Hematopoietic multipotent progenitor cell (in vitro differentiated cells): ENCODE measurements around the gene CCS. TPM values are rescaled to one million over a fixed set of nuclear protein-coding genes. Genes with fewer than 3 reads are reported as not detected.
"Not testable (repeated sequence)": the region's sequence is repeated elsewhere in the genome, so short reads cannot be mapped to it uniquely, and the experiment has no call there.

Experiments used
- DNase-seq, 3 donors: peaks; one replicate each; pipeline ENCODE4 v3.0.0-alpha.2; 2011 to 2015; ENCODE audit warnings: low read depth in 2 of 3, low spot score in 2 of 3
- total RNA-seq: library from RNA; depleted of rRNA; stranded (reverse); fragments of >200 nt; gene quantifications from one replicate; pipeline ENCODE4 v1.2.3, GENCODE V29; 2012

Gene CCS, protein sequence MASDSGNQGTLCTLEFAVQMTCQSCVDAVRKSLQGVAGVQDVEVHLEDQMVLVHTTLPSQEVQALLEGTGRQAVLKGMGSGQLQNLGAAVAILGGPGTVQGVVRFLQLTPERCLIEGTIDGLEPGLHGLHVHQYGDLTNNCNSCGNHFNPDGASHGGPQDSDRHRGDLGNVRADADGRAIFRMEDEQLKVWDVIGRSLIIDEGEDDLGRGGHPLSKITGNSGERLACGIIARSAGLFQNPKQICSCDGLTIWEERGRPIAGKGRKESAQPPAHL
- 103 TPM for total RNA-seq

DNA sequence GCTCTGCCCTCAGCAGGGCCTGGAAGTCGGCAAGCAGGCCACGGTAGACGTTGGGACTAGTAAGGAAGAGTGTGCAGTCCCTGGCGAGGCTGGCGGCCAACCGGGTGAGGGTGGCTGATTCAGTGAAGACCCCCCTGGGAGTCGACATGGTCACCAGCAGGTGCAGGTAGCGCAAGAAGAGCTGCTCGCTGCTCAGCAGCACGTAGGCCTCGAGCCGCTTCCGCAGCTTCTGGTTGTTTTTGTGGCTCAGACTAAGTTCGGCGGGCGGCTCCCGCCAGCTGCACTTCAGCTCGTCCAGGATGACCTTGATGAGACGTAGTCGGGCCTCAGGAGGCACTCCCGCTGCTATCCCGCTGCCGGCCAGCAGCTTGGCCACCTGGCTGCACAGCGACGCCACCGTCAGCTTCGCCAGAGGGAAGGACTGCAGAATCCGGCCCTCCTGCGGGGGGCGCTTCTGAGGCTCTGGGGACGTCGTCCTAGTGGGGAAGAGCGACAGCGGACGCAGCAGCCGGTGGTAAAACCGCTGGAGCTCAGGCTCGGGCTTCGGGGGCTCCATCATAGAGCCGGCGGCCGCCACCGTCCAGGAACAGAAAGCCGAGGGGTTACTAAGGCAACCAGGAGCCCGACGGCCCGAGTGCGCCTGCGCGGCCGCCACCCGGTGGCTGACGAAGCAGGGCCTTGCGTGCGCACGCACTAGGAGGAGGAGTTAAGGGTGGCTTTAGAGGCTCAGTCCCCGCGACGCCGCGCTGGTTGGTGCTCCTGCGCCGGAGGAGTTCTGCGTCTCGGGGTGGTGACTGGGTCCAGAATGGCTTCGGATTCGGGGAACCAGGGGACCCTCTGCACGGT lies at the start of gene CCS, which contains the start of gene CCDC87:
Gene CCS (plus strand): TSS at position 729 of the 846 bp plus-strand sequence. CDS start 77 bp downstream, at position 806.
Gene CCDC87 (minus strand): TSS at position 607 of the 846 bp plus-strand sequence. CDS start 48 bp downstream, at position 559.
- DNase-seq, result peak; percentile 96 to 98 (median 97)

DNA sequence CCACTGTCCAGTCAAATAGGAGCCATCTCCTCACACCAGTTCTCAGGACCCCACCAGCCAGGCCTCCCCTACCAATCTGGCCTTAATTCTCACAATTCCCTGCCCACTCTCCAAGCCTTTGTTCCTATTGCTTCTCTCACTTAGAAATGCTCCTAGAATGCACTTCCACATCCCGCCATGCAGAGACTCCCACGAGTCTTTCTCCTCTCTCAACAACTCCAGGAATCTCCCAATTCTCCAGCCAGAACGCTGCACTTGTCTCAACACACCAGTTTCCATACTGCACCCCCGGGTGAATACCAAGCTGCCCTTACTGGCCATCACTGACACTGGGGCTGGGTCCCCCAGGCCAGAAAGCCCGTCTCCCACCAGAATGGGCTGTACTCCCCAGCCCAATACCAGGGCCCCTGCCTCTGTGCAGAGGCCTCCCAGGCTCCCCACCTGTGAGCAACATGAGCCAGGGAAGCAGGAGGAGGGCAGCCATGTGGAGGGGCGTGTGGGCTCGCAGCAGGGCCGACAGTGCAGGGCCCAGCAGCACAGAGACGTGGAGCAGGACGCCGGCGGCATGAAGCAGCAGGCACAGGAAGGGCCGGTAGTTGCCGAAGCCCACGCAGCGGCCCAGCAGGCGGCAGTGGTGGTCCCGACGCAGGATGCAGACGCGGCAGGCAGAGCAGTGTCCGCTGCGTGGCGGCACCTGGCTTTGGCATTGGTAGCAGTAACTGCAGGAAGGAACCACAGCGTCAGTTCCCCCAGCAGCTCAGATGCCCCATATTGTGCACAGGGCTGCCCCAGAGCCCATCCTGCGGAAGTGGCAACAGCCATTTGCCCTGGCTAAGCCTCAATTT lies 49.5 kb upstream of the CCS start:
- DNase-seq, result peak; percentile 33 to 92 (median 91)

DNA sequence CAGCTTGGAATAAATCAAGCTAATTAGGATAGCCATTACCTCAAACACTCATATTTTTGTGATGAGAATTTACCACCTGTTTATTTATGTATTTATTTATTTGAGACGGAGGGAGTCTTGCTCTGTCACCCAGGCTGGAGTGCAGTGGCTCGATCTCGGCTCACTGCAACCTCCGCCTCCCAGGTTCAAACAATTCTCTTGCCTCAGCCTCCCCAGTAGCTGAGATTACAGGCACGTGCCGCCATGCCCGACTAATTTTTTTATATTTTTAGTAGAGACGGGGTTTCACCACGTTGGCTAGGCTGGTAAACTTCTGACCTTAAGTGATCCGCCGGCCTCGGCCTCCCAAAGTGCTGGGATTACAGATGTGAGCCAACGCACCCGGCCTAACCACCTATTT lies 48.0 kb upstream of the CCS start:
- DNase-seq, result not testable (repeated sequence)

DNA sequence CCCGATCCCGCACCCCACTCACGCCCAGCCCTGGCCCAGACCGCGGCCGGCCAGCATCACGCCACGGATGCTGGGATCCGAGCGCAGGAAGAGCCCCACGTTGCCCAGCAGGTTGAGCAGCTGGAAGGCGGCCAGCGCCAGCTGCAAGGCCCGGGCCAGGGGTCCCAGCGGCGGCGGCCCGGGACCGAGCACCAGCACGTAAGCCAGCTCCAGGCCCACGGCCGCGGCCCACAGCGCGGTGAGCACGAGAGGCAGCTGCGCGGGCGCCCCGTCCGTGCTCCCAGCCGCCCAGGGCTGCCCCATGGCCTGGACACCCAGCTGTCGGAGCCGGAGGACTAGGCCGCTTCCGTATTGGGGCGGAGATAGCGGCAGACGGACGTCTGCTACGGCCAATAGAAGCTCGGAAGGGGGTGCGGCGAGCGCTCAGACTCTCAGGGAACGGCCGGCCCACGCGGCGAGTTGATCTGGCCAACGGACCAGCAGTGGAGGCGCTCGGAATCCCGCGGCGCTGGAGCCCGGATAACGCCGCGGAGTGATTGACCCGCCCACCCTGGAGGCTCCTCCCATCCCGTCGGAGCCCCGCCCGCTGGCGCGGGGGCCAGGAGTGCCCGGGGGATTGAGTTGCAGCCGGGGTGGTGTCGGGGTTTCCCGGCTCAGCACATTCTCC lies 47.2 kb upstream of the CCS start, which contains the start of gene ZDHHC24:
Gene ZDHHC24 (minus strand): TSS at position 348 of the 667 bp plus-strand sequence. CDS start 45 bp downstream, at position 303.
- DNase-seq, result peak; percentile 65 to 94 (median 93)

DNA sequence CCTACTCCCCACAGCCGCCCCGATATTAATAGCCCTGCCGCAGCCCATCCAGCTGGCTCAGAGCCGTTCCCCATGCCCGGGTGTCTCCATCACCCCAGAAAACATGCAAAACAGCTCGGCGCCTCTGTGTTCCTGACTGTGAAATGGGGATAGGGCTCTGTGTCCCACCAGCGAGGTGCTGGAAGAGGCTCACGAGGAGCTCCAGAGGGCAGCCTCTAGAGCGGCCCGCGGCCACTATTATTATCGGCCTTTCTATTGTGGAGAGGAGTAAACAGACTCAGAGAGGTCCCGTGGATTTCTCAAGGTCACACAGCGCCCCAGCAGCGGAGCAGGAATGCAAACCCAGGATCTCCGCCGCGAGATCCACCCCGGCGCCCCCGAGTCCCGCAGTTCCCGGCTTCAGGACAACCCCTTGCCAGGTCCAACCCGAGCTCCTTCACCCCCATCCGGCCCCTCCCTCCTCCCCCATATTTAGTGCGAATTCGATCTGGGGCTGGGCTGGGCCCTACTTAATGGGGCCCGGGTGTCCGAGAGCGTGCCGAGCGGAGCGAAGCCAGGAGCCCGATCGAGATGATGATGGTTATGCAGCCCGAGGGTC lies 46.5 kb upstream of the CCS start, which contains the start of gene ACTN3:
Gene ACTN3 (plus strand): TSS at position 536 of the 598 bp plus-strand sequence. CDS start 35 bp downstream, at position 571.
- no peak for DNase-seq

DNA sequence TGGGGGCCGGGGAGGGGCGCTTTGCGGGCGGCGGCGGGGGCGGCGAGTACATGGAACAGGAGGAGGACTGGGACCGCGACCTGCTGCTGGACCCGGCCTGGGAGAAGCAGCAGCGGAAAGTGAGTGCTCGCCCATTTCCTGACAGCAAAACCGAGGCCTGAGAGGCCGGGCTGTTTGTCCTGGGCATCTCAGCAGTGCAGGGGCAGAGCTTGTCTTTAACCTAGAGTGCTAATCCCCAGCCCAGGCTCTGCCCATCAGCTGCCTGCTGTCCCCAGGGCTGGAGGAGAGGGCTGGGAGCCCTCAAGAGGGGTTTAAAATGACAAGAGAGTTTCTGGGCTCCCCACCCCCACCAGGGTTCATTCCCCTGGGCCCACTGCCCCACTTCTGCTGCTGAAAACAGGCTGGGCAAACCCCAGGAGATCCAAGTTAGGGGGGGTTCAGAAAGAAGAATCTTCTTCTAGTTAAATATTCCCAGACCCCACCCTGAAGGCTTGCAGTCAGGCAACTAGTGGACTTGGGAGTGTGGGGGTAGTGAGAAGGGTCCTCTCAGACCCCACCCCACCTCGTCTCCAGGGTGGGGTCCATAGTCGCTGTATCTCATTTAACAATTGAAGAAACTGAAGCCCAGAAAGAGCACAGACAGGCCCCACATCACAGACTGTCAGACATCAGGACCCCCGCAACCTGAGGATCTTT lies 45.9 kb upstream of the CCS start:
- DNase-seq, result no peak

DNA sequence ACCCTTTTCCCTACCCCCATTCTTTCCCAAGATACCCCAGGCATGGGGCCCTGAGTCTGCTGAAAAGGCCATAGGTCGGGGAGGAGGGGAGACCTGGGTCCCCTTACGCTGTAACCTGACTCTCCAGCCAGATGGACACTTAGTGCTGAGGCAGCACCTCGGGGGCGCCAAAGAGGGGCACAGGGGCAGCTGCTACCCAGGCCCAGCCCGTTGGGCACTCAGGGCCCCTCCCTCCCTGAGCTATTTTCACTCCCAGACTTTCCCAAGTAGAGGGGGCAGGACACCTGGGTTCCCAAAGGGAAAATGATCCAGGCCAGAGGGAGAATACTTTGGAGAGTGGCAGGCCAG lies 45.3 kb upstream of the CCS start:
- DNase-seq, result no peak

DNA sequence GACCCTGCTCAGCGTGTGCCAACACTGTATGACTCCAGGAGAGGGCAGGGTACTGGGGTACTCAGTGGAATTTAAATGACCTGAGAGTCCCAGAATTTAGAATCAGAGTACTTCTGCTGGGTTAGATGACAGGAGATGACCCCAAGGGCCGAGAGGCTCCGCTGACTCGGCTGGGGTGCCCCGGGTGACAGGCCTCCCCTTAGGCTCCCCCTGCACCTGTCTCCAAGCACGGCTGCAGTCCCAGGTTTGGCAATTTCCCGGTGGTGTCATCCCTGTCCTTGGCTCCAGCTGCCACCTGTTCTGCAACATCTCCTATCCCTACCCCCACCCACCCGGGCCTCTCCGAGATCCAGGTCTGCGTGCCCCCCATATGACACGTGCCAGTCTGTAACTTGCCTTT lies 44.9 kb upstream of the CCS start:
- DNase-seq, result no peak

DNA sequence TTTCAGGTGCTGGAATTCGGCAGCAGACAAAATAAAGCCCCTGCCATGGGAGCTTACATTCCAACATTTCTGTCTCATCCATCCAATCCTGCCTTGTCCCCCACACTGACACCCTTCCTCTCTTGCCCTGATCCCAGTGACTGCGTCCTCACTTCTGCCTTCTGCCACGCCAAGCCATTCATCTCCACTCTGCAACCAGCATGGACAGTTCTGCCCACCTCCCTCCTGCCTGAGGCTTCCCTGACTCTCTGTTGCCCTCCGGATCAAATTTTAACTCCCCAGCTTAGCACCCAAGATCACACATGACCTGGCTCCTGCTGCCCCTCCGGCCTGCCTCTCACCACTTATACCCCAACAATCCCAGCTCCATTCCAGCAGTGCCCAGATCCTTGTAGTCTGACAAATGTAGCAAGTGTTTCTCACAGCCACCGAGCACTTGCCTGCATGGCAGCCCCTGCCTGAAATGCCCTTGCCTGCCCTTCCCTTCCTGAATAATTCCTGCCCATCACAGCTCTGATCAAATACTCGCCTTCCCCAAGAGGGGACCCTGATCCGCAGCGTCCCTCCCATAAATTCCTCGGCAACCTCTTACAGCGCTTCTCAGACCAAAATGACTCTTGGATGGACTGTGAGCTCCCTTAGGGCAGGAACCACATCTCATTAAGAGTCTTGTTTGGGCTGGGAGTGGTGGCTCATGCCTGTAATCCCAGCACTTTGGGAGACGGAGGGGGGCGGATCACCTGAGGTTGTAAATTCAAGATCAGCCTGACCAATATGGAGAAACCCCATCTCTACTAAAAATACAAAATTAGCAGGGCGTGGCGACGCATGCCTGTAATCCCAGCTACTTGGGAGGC lies 44.0 kb upstream of the CCS start:
- no peak for DNase-seq

DNA sequence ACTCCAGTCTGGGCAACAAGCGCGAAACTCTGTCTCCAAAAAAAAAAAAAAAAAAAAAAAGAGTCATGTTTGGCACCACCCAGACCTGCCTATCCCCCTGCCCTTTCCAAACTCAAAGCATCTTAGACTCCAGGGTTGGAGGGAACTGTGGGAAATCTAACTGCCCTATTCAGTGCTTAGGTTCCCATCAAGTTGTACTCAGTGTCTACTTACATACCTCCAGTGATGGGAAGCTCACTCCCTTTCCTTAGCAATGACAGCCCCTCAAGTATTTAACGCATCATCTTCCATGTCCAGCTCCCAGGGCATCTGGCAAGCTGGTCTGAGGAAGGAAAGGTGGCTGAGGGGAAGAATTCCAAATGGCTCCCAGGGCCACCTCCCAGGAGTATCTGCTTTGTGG lies 43.3 kb upstream of the CCS start:
- no peak for DNase-seq

DNA sequence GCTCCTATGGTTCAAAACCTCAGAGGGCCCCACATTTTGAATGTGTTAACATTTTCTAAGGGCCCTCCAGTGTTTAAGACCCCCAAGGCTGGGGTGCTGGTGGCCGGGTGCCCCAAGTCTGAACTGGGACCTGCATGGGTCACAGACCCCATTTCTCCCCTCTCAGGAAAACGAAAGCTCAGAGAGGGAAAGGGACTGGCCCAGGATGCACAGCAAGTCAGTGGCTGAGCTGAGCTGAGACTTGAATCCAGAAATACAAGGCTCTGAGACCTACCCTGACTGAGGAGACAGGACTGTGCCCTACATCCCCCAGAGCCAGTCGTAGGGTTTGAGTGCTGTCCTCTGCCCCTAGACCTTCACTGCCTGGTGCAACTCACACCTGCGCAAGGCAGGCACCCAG lies 42.1 kb upstream of the CCS start:
- DNase-seq, result no peak

DNA sequence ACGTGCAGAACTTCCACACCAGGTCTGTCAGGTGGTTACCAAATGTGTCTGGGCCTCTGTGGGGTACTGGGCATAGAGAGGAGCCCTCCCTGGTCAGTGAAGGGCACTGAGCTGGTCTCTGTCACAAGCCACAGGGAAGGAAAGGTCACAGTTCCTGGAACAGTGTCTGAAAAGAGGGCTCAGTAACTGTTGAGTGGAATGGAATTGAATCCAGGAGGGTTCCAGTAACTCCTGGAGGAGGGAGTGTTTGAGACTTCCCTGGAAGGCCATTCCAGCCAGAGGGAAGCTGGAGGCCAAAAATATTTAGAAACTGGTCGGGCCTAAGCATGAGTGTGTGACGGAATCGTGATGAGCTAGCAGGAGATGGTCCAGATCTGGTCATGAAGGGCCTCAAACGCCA lies 38.4 kb upstream of the CCS start:
- no peak for DNase-seq

DNA sequence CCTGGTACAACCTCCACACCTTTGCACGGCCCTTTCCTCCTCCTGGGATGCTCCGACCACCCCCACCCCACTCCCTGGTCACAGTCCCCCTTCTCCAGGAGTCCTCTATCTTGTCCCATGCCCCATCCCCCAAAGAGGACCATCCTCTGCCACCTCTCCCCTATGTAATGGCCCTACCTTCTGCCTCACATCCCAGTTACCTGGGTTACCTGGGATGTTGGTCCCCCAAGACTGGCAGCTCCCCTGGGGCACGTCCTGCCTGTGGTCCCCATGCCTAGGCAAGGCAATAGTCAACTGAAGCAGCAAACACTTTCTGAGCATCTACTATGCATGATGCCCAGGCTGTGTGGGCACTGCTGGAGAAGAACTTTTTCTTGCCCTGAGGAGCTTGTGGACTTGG lies 37.6 kb upstream of the CCS start:
- DNase-seq, result no peak

DNA sequence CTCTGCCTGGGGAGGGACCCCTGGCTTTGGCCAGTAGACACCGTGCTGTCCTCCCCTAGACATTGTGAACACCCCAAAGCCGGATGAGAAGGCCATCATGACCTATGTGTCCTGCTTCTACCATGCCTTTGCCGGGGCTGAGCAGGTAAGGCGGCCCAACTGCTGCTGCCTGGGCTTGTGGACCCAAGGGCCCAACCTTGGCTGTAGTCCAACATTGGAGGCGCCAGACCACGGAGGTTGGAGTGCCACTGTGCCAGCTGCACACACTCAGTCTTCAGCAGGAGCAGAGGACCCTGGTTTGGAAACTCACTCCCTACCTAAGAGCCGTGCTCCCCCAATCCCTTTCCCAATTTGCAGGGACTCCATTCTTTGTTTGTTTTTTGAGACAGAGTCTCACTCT lies 36.9 kb upstream of the CCS start:
- no peak for DNase-seq

DNA sequence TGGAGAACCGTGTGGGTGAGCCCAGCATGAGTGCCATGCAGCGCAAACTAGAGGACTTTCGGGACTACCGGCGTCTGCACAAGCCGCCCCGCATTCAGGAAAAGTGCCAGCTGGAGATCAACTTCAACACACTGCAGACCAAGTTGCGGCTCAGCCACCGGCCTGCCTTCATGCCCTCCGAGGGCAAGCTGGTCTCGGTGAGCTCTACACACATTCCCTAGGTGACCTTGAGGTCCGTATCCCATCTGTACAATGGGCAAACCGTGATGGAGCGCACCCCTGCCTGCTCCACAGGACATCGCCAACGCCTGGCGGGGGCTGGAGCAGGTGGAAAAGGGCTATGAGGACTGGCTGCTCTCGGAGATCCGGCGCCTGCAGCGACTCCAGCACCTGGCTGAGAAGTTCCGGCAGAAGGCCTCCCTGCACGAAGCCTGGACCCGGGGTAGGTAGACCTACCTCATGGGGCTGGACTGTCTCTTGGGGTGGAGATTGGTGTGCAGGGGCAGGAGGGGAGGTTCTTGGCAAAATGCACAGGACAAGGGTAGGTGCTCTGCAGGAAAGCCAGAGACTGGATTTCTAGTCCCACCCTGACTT lies 35.2 kb upstream of the CCS start:
- no peak for DNase-seq

DNA sequence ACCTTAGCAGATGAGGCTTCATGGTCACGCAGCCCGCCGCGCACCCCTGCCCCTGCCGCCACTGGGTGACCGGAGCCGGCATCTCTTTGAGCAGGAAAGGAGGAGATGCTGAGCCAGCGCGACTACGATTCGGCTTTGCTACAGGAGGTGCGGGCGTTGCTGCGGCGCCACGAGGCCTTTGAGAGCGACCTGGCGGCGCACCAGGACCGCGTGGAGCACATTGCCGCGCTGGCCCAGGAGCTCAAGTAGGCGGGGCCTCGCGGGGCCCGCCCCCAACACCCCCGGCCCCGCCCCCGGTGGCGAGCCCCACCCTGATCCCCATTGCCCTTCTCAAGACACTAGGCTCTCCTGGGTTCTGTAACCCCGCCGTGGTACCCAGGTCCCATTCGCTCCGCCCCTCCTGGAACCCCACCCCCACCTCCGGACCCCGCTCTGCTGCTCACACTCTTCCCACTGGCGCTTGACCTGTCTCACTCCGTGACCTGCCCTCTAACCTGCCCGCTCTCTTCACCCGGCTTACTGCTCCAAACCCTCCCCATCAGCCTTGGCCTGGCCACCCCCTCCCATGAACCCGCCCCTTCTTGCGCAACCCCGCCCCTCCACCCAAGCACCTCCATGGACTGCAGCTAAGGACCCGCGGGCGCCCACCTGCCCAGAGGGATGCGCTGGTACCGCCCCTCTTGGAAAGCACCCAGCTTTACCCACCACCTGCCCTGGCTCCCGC lies 33.7 kb upstream of the CCS start:
- peak in 2 of 3 donors; percentile 47 to 49 for DNase-seq
